ENCODE results near the gene CYB561D1.

CYB561D1 gene

GRCh38 chr1:109490934-109491302 lies 3.0 kb upstream of the CYB561D1 start:
- no peak for DNase-seq (ENCODE audit: low spot score)
- peak; percentile 24; the same call in 1 of the 2 replicates for TF ChIP-seq CTCF (conservative IDR thresholded peaks at IDR 0.05; ENCODE audit: low read depth)
- POLR2A ChIA-PET (ENCODE audit: low non-redundant PET) = no interaction called here
- CTCF ChIA-PET = interaction anchor here (0.7 to 10.6 kb wide), 10 partner anchors 9 to 530 kb away, joined by 3 to 180 read pairs (median 3); partner anchors contain the start of gene PSMA5
- no peak overlapping the region for H3K27ac ChIP-seq

- TF ChIP-seq CTCF (conservative IDR thresholded peaks at IDR 0.05; ENCODE audit: low read depth) = no peak
- ChIA-PET CTCF (interaction anchor here (0.5 to 10.6 kb wide), 10 partner anchors 9 to 335 kb away, joined by 3 to 180 read pairs (median 3); partner anchors contain the start of gene PSMA5), POLR2A (ENCODE audit: low non-redundant PET) (no interaction called here)
- no peak for DNase-seq (ENCODE audit: low spot score)
- H3K27ac ChIP-seq = no peak overlapping the region
Measured at GRCh38 chr1:109491372-109491771, 2.5 kb upstream of the CYB561D1 start.

- POLR2A ChIA-PET (ENCODE audit: low non-redundant PET) = no interaction called here
- no peak for TF ChIP-seq CTCF (conservative IDR thresholded peaks at IDR 0.05; ENCODE audit: low read depth)
- CTCF ChIA-PET = interaction anchor here (0.6 to 10.6 kb wide), 7 partner anchors 12 to 142 kb away, joined by 3 to 180 read pairs (median 6); partner anchors contain the start of gene AMIGO1
- H3K27ac ChIP-seq = peak overlapping the region; percentile 83
- no peak for DNase-seq (ENCODE audit: low spot score)
Measured at GRCh38 chr1:109492779-109493178, 1.1 kb upstream of the CYB561D1 start.

- ChIA-PET CTCF (interaction anchor here (0.6 to 10.6 kb wide), 10 partner anchors 9 to 693 kb away, joined by 3 to 180 read pairs (median 3); partner anchors contain the start of genes AMIGO1 and PSMA5), POLR2A (ENCODE audit: low non-redundant PET) (interaction anchor here (0.6 kb wide), 1 partner anchor 63 kb away, joined by 3 read pairs; no protein-coding TSS in a partner anchor)
- TF ChIP-seq CTCF (conservative IDR thresholded peaks at IDR 0.05; ENCODE audit: low read depth) = no peak
- peak overlapping the region; percentile 83 for H3K27ac ChIP-seq
- no peak for DNase-seq (ENCODE audit: low spot score)
Measured at GRCh38 chr1:109493227-109493626, 667 bp upstream of the CYB561D1 start.

GRCh38 chr1:109495738-109496137 lies 1.8 kb downstream of the CYB561D1 start:
- CTCF ChIA-PET = interaction anchor here (10.6 kb wide), 1 partner anchor 37 kb away, joined by 180 read pairs; no protein-coding TSS in a partner anchor
- no peak for DNase-seq (ENCODE audit: low spot score)
- POLR2A ChIA-PET (ENCODE audit: low non-redundant PET) = no interaction called here
- no peak overlapping the region for H3K27ac ChIP-seq
- TF ChIP-seq CTCF (conservative IDR thresholded peaks at IDR 0.05; ENCODE audit: low read depth) = no peak

GRCh38 chr1:109497449-109498160 lies 3.7 kb downstream of the CYB561D1 start:
- ChIA-PET POLR2A (ENCODE audit: low non-redundant PET) (interaction anchor here (0.7 kb wide), 1 partner anchor 12 kb away, joined by 3 read pairs; the partner anchor contains the start of gene AMIGO1), CTCF (interaction anchor here (0.6 to 4.7 kb wide), 5 partner anchors 35 to 143 kb away, joined by 3 to 53 read pairs (median 3); no protein-coding TSS in a partner anchor)
- H3K27ac ChIP-seq = no peak overlapping the region
- DNase-seq (ENCODE audit: low spot score) = no peak
- TF ChIP-seq CTCF (conservative IDR thresholded peaks at IDR 0.05; ENCODE audit: low read depth) = no peak

Data from RWPE1 (cell line).